GM12878 (cell line): ENCODE results near the gene ANKMY1. TPM values are rescaled to one million over a fixed set of nuclear protein-coding genes. Genes with fewer than 3 reads are reported as not detected.

Source experiments
- ATAC-seq: fragments of 200-7000 bp; cut with Tn5 transposase; 3 replicates; pipeline ENCODE4 v1.9.1; 2020; ENCODE audit warnings: mild to moderate bottlenecking, moderate library complexity
- BruUV-seq: library from RNA; stranded (reverse); fragments of 400-500 nt; replicated peaks from 2 replicates; lab custom pipeline; 2021; lab: Mats Ljungman, UMichigan
- CTCF ChIA-PET: fragments of 300-600 bp; sonication (Branson Sonifier 250); formaldehyde crosslinking; extraction: SDS; loops from one replicate; lab custom pipeline; 2021; ENCODE audit warnings: inconsistent platforms; lab: Yijun Ruan, JAX
- POLR2A ChIA-PET: fragments of 350-600 bp; formaldehyde crosslinking; extraction: SDS; loops from one replicate; lab custom pipeline; 2021; ENCODE audit warnings: inconsistent platforms; lab: Charles Lee
- RAD21 ChIA-PET: fragments of 300-600 bp; sonication (Branson Sonifier 250); formaldehyde crosslinking; loops from one replicate; lab custom pipeline; 2023; ENCODE audit warnings: antibody characterized with exemption; ENCODE audit not compliant: unreplicated experiment; lab: Charles Lee
- SMC1A ChIA-PET: fragments of 300-600 bp; sonication (Branson Sonifier 250); formaldehyde crosslinking; loops from one replicate; lab custom pipeline; 2023; ENCODE audit not compliant: unreplicated experiment, uncharacterized antibody; lab: Charles Lee
- DNase-seq: peaks from one replicate; pipeline ENCODE4 v3.0.0-alpha.2; 2011; ENCODE audit warnings: low read depth, low spot score
- FAIRE-seq: peaks from 3 replicates; lab custom pipeline; 2011; peaks lifted over from hg19 to GRCh38; lab: Jason Lieb, UNC
- H2AFZ ChIP-seq: 2 replicates; pipeline ENCODE4 v1.6.0; 2011; ENCODE audit warnings: low read depth, low read length, control low read depth; ENCODE audit not compliant: control insufficient read depth
- H3K27ac ChIP-seq: 2 replicates; pipeline ENCODE4 v1.5.1; 2011; ENCODE audit warnings: control low read depth; ENCODE audit not compliant: control insufficient read depth, insufficient read depth
- H3K27me3 ChIP-seq, 2 experiments: replicated peaks in 1 of 2; 2 replicates each; pipeline versions ENCODE4 v1.6.0 to v1.6.1; 2011; ENCODE audit warnings: low read length in 1 of 2; ENCODE audit not compliant: control insufficient read depth in 2 of 2, insufficient read depth in 2 of 2
- H3K36me3 ChIP-seq, 2 experiments: 2 replicates each; pipeline ENCODE4 v1.5.1; 2011; ENCODE audit warnings: low read length in 1 of 2; ENCODE audit not compliant: control insufficient read depth in 2 of 2, insufficient read depth in 2 of 2
- H3K4me1 ChIP-seq: 2 replicates; pipeline ENCODE4 v1.6.1; 2011; ENCODE audit warnings: mild to moderate bottlenecking, low read length, moderate library complexity, mixed read lengths; ENCODE audit not compliant: control insufficient read depth, insufficient read depth
- H3K4me2 ChIP-seq: 2 replicates; pipeline ENCODE4 v1.6.0; 2011; ENCODE audit warnings: control low read depth; ENCODE audit not compliant: control insufficient read depth, insufficient read depth
- H3K4me3 ChIP-seq: fragments of 200-600 bp; sonication (generic); 2 replicates; pipeline ENCODE4 v1.5.1; 2016
- H3K79me2 ChIP-seq: 2 replicates; pipeline ENCODE4 v1.6.0; 2011; ENCODE audit warnings: low read length; ENCODE audit not compliant: control insufficient read depth, insufficient read depth
- H3K9ac ChIP-seq: 2 replicates; pipeline ENCODE4 v1.8.0; 2011; ENCODE audit warnings: low read length, control low read depth, mixed read lengths; ENCODE audit not compliant: control insufficient read depth, insufficient read depth
- H3K9me3 ChIP-seq: replicated peaks from 3 replicates; pipeline ENCODE4 v1.5.1; 2011; ENCODE audit warnings: mild to moderate bottlenecking, low read length; ENCODE audit not compliant: control insufficient read depth, insufficient read depth
- H4K20me1 ChIP-seq: 2 replicates; pipeline ENCODE4 v1.6.0; 2011; ENCODE audit not compliant: control insufficient read depth, insufficient read depth
- ASH2L ChIP-seq: fragments of 300-600, 200-600 bp; sonication (generic); IDR thresholded peaks from 2 replicates; pipeline ENCODE4 v1.6.1; 2017; ENCODE audit warnings: low read depth, mild to moderate bottlenecking, borderline replicate concordance
- BCLAF1 ChIP-seq: fragments of 450-650 bp; IDR thresholded peaks from 2 replicates; pipeline ENCODE4 v1.6.1; 2017; ENCODE audit warnings: antibody characterized with exemption, mild to moderate bottlenecking, moderate library complexity
- HDGF ChIP-seq: fragments of 450-650 bp; IDR thresholded peaks from 2 replicates; pipeline ENCODE4 v1.6.1; 2016; ENCODE audit warnings: antibody characterized with exemption
- IRF5 ChIP-seq: fragments of 450-650 bp; IDR thresholded peaks from 2 replicates; pipeline ENCODE4 v1.6.1; 2017; ENCODE audit warnings: borderline replicate concordance
- MXI1 ChIP-seq: fragments of 150-350 bp; IDR thresholded peaks from 2 replicates; pipeline ENCODE4 v1.6.1; 2011; ENCODE audit warnings: low read depth, mild to moderate bottlenecking, inconsistent platforms, low read length, improper control_type of control experiment
- MYB ChIP-seq: fragments of 150-350 bp; IDR thresholded peaks from 2 replicates; pipeline ENCODE4 v1.6.1; 2014; ENCODE audit warnings: mild to moderate bottlenecking, low read depth, low read length, borderline replicate concordance
- POLR2A ChIP-seq: IDR thresholded peaks from 2 replicates; pipeline ENCODE4 v1.6.1; 2011; ENCODE audit warnings: low read depth, mild to moderate bottlenecking, low read length
- RAD51 ChIP-seq: fragments of 450-650 bp; IDR thresholded peaks from 2 replicates; pipeline ENCODE4 v1.6.1; 2016; ENCODE audit warnings: moderate library complexity, mild to moderate bottlenecking, inconsistent platforms
- RB1 ChIP-seq: fragments of 450-650 bp; formaldehyde crosslinking; IDR thresholded peaks from 2 replicates; pipeline ENCODE4 v1.6.1; 2017; ENCODE audit warnings: mild to moderate bottlenecking, borderline replicate concordance
- SPI1 ChIP-seq: IDR thresholded peaks from 2 replicates; pipeline ENCODE4 v1.6.1; 2011; ENCODE audit warnings: low read depth, mild to moderate bottlenecking, low read length, moderate library complexity, borderline replicate concordance; ENCODE audit not compliant: insufficient read depth
- USF1 ChIP-seq: IDR thresholded peaks from 2 replicates; pipeline ENCODE4 v1.6.1; 2011; ENCODE audit warnings: borderline replicate concordance, low read depth, mild to moderate bottlenecking, moderate library complexity, mixed read lengths, low read length; ENCODE audit not compliant: insufficient read depth; ENCODE audit errors: extremely low read length
- ZNF274 ChIP-seq: IDR thresholded peaks from one replicate; pipeline ENCODE4 v1.8.0; 2011; ENCODE audit not compliant: insufficient read length, insufficient read depth
- WGBS: methylation state at CpG from one replicate; pipeline ENCODE4 v1.1.6; 2016; ENCODE audit warnings: low lambda C conversion rate; ENCODE audit not compliant: insufficient replicate concordance, insufficient coverage; ENCODE audit errors: missing lambda C conversion rate; 5-methylcytosine and 5-hydroxymethylcytosine counted together
- in situ Hi-C: fragments of 300-500 bp; cut with MboI; formaldehyde crosslinking; loops from 9 replicates; pipeline ENCODE4 v1.14.3; 2018; ENCODE audit warnings: mixed read lengths
- intact Hi-C: fragments of 100-400 bp; cut with micrococcal nuclease; formaldehyde crosslinking; loops from one replicate; pipeline ENCODE4 v1.14.2; 2022; ENCODE audit not compliant: unreplicated experiment
- polyA plus RNA-seq, 11 experiments: library from polyadenylated mRNA; depleted of rRNA in 4 of 11; unstranded in 6 of 11; stranded (reverse) in 5 of 11; fragments of >200 nt; fragmentation: Nextera tagmentation in 4 of 11; fragmentation: Illumina TruSeq in 1 of 11; extraction: Ambion mirVana in 4 of 11; extraction: Trizol in 1 of 11; gene quantifications; 1 replicate in 1 of 11; 2 replicates in 10 of 11; pipeline versions ENCODE4 v1.2.1 to v1.2.3, GENCODE V29; 2011 to 2016; ENCODE audit warnings: inconsistent platforms in 2 of 11, missing spikeins in 2 of 11, low read depth in 1 of 11
- total RNA-seq, 4 experiments: library from RNA; depleted of rRNA in 3 of 4; stranded (reverse); fragments of >200 nt in 3 of 4; fragmentation: Illumina TruSeq in 1 of 4; extraction: Trizol in 1 of 4; gene quantifications; 2 replicates each; pipeline versions ENCODE4 v1.2.1 to v1.2.3, GENCODE V29; 2013 to 2021

The ANKMY1 gene
- total and polyA plus RNA-seq, 10 of the 15 experiments (the other 5 are each of a cell fraction or from before 2014, with no cell fraction given): 1.1 to 15.3 (median 11.1) TPM

- Histone ChIP-seq H3K9ac (no peak overlapping the region), H3K9me3 (no peaks in the 10 kb centered on the region), H3K4me1 (no peaks in the 10 kb centered on the region), H2AFZ (no peak overlapping the region), H3K27me3 (peaks cover 0 to 3% of the 10 kb centered on the region in 2 experiments; a peak in 2 of 4 replicates), H4K20me1 (no peaks in the 10 kb centered on the region), H3K4me3 (no peak overlapping the region), H3K4me2 (no peak overlapping the region), H3K79me2 (no peaks in the 10 kb centered on the region)
- no peak for FAIRE-seq
- no peak for DNase-seq
- ChIA-PET CTCF (no interaction called here), POLR2A (no interaction called here), SMC1A (no interaction called here), RAD21 (no interaction called here)
- 52% methylated on average over 16 of the region's 16 CpGs for WGBS
- in situ Hi-C loops: no loop called here
- no TSS peak for BruUV-seq
- intact Hi-C loops: no loop called here
- no peak for TF ChIP-seq MYB
- TF ChIP-seq, all 136 proteins: peak for 0
- H3K36me3 ChIP-seq: no peaks in the 10 kb centered on the region
- no peak overlapping the region for H3K27ac ChIP-seq
- no peak for ATAC-seq
These were observed 96.9 kb downstream of the ANKMY1 start for GRCh38 chr2:240460781-240461431.

GRCh38 chr2:240460253-240460711 is 97.5 kb downstream of the ANKMY1 start:
- ChIA-PET SMC1A (no interaction called here), RAD21 (no interaction called here), CTCF (no interaction called here), POLR2A (no interaction called here)
- 34% methylated on average over 9 of the region's 16 CpGs for WGBS
- no peak for FAIRE-seq
- ATAC-seq: no peak
- Histone ChIP-seq H3K27ac (no peak overlapping the region), H3K79me2 (no peaks in the 10 kb centered on the region), H2AFZ (no peak overlapping the region), H3K4me1 (no peaks in the 10 kb centered on the region), H3K4me3 (no peak overlapping the region), H3K4me2 (no peak overlapping the region), H3K9me3 (no peaks in the 10 kb centered on the region), H3K27me3 (peaks cover 0 to 3% of the 10 kb centered on the region in 2 experiments; a peak in 2 of 4 replicates), H3K36me3 (no peaks in the 10 kb centered on the region), H3K9ac (no peak overlapping the region), H4K20me1 (no peaks in the 10 kb centered on the region)
- no peak for DNase-seq
- in situ Hi-C loops (no loop called here), intact Hi-C loops (no loop called here)
- no TSS peak for BruUV-seq
- TF ChIP-seq BCLAF1 (no peak), ZNF274 (no peak), HDGF (no peak), SPI1 (no peak), USF1 (no peak), ASH2L (no peak), RAD51 (no peak), POLR2A (no peak), MXI1 (no peak), IRF5 (no peak), RB1 (no peak)
